RCC 7860 (cell line): ENCODE results near the gene YWHAH.
"Not testable (repeated sequence)": the region's sequence is repeated elsewhere in the genome, so short reads cannot be mapped to it uniquely, and the experiment has no call there.

ENCODE experiments used
- DNase-seq: peaks from one replicate; pipeline ENCODE4 v3.0.0-alpha.2; 2015; ENCODE audit warnings: low spot score
- FAIRE-seq: peaks from 2 replicates; lab custom pipeline; 2012; peaks lifted over from hg19 to GRCh38; lab: Jason Lieb, UNC

Gene YWHAH

GRCh38 chr22:31977141-31977841 lies 33.0 kb downstream of the YWHAH start:
- FAIRE-seq (no peak), DNase-seq (peak; percentile 50)

- FAIRE-seq (no peak), DNase-seq (no peak)
Measured at GRCh38 chr22:31977939-31978338, 33.6 kb downstream of the YWHAH start.

- FAIRE-seq = no peak
- DNase-seq = no peak
Measured at GRCh38 chr22:31980628-31981027, 36.3 kb downstream of the YWHAH start.

GRCh38 chr22:31981976-31982375 lies 37.6 kb downstream of the YWHAH start:
- FAIRE-seq, DNase-seq: not testable (repeated sequence)

- FAIRE-seq (no peak), DNase-seq (no peak)
Measured at GRCh38 chr22:31983911-31984656, 39.7 kb downstream of the YWHAH start.

- FAIRE-seq (no peak), DNase-seq (no peak)
Measured at GRCh38 chr22:31987218-31987617, 42.9 kb downstream of the YWHAH start.

- FAIRE-seq = no peak
- no peak for DNase-seq
Measured at GRCh38 chr22:31991102-31991839, 46.9 kb downstream of the YWHAH start.

GRCh38 chr22:31995046-31995445 lies 50.7 kb downstream of the YWHAH start:
- FAIRE-seq = no peak

GRCh38 chr22:31995807-31996206 lies 51.5 kb downstream of the YWHAH start:
- FAIRE-seq (no peak), DNase-seq (no peak)

More at GRCh38 chr22:31995046-31995445, 50.7 kb downstream of the YWHAH start:
- DNase-seq = no peak

- DNase-seq (no peak), FAIRE-seq (no peak)
Measured at GRCh38 chr22:31998784-31999385, 54.5 kb downstream of the YWHAH start.

- DNase-seq = no peak
Measured at GRCh38 chr22:32000181-32000580, 55.8 kb downstream of the YWHAH start.

GRCh38 chr22:32005453-32005852 lies 61.1 kb downstream of the YWHAH start:
- DNase-seq (peak; percentile 29), FAIRE-seq (no peak)

More at GRCh38 chr22:32000181-32000580, 55.8 kb downstream of the YWHAH start:
- no peak for FAIRE-seq
